K562 (cell line): ENCODE measurements around the gene PLCB4. TPM values are rescaled to one million over a fixed set of nuclear protein-coding genes. Genes with fewer than 3 reads are reported as not detected.
A peak's percentile ranks its signal among the peaks of the same experiment; 100 is the strongest.

Experiments
- CREB3 ChIP-seq: fragments of 450-650 bp; conservative IDR thresholded peaks from 2 replicates; pipeline ENCODE4 v1.6.1; 2016; ENCODE audit warnings: missing genetic modification characterization, low read depth, mild to moderate bottlenecking, missing compliant biosample characterization, moderate library complexity
- CUX1 ChIP-seq: fragments of 200-800 bp; sonication (Bioruptor generic); IDR thresholded peaks from 2 replicates; pipeline ENCODE4 v1.6.1; 2016; ENCODE audit warnings: missing genetic modification characterization, missing compliant biosample characterization
- IFI16 ChIP-seq: fragments of 250-450 bp; sonication (Bioruptor Pico); IDR thresholded peaks from 2 replicates; pipeline ENCODE4 v2.1.2; 2022; ENCODE audit warnings: mild to moderate bottlenecking, inconsistent platforms
- MNT ChIP-seq, 2 experiments: fragments of 450-650 bp; conservative IDR thresholded peaks; 2 replicates each; pipeline ENCODE4 v1.6.1; 2017; ENCODE audit warnings: mild to moderate bottlenecking in 2 of 2, moderate library complexity in 2 of 2
- MTF1 ChIP-seq: fragments of 250-450 bp; sonication (Bioruptor Pico); IDR thresholded peaks from 2 replicates; pipeline ENCODE4 v1.9.0; 2021; ENCODE audit warnings: moderate library complexity, mild to moderate bottlenecking, inconsistent platforms, borderline replicate concordance
- RBM14 ChIP-seq: fragments of 200-400 bp; formaldehyde crosslinking; IDR thresholded peaks from 2 replicates; pipeline ENCODE4 v1.6.1; 2018; ENCODE audit warnings: low read depth, mild to moderate bottlenecking, low read length, moderate library complexity, borderline replicate concordance; ENCODE audit not compliant: insufficient read depth
- TCF15 ChIP-seq: fragments of 250-450 bp; sonication (Bioruptor Pico); IDR thresholded peaks from 2 replicates; pipeline ENCODE4 v1.8.0; 2022; ENCODE audit warnings: moderate library complexity, mild to moderate bottlenecking, inconsistent platforms
- USF1 ChIP-seq: sonication (generic); formaldehyde crosslinking; IDR thresholded peaks from 2 replicates; pipeline ENCODE4 v1.9.0; 2022; ENCODE audit warnings: mild to moderate bottlenecking, missing genetic modification reagents
- ZNF311 ChIP-seq: fragments of 250-450 bp; sonication (Bioruptor Pico); IDR thresholded peaks from 2 replicates; pipeline ENCODE4 v1.4.0; 2020; ENCODE audit warnings: mild to moderate bottlenecking, moderate library complexity
- ZNF449 ChIP-seq: fragments of 250-450 bp; sonication (Bioruptor Pico); IDR thresholded peaks from 2 replicates; pipeline ENCODE4 v1.8.0; 2022; ENCODE audit warnings: moderate library complexity, mild to moderate bottlenecking, inconsistent platforms
- polyA plus RNA-seq, 8 experiments: library from polyadenylated mRNA; depleted of rRNA in 4 of 8; stranded (reverse) in 5 of 8; unstranded in 3 of 8; fragments of >200 nt; fragmentation: Nextera tagmentation in 2 of 8; fragmentation: Illumina TruSeq in 1 of 8; extraction: Ambion mirVana in 2 of 8; extraction: Trizol in 1 of 8; gene quantifications; 2 replicates each; pipeline versions ENCODE4 v1.2.1 to v1.2.3, GENCODE V29; 2011 to 2014; ENCODE audit warnings: inconsistent platforms in 1 of 8, missing spikeins in 1 of 8
- total RNA-seq, 7 experiments: library from RNA; depleted of rRNA in 6 of 7; stranded (reverse); fragments of >200 nt in 6 of 7; fragmentation: Illumina TruSeq in 2 of 7; extraction: Trizol in 2 of 7; gene quantifications; 2 replicates each; pipeline versions ENCODE4 v1.2.1 to v1.2.3, GENCODE V29; 2011 to 2021; ENCODE audit warnings: low replicate concordance in 1 of 7
- TF ChIP-seq, protein P1 (sequence below): IDR thresholded peaks from 3 replicates; pipeline ENCODE4 v1.6.1; 2011; ENCODE audit warnings: borderline replicate concordance, mild to moderate bottlenecking, moderate library complexity; ENCODE audit not compliant: insufficient read length; ENCODE audit errors: extremely low read depth

PLCB4 gene
- total and polyA plus RNA-seq, 9 of the 15 experiments (the other 6 are each of a cell fraction or from before 2014, with no cell fraction given), result 0.20 to 2.9 (median 0.52) TPM

- TF ChIP-seq TCF15 (CRISPR knock-in tag), result peak; percentile 85; the same call in 1 of the 2 replicates
- TF ChIP-seq, protein P1, sequence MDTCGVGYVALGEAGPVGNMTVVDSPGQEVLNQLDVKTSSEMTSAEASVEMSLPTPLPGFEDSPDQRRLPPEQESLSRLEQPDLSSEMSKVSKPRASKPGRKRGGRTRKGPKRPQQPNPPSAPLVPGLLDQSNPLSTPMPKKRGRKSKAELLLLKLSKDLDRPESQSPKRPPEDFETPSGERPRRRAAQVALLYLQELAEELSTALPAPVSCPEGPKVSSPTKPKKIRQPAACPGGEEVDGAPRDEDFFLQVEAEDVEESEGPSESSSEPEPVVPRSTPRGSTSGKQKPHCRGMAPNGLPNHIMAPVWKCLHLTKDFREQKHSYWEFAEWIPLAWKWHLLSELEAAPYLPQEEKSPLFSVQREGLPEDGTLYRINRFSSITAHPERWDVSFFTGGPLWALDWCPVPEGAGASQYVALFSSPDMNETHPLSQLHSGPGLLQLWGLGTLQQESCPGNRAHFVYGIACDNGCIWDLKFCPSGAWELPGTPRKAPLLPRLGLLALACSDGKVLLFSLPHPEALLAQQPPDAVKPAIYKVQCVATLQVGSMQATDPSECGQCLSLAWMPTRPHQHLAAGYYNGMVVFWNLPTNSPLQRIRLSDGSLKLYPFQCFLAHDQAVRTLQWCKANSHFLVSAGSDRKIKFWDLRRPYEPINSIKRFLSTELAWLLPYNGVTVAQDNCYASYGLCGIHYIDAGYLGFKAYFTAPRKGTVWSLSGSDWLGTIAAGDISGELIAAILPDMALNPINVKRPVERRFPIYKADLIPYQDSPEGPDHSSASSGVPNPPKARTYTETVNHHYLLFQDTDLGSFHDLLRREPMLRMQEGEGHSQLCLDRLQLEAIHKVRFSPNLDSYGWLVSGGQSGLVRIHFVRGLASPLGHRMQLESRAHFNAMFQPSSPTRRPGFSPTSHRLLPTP, result no peak
- TF ChIP-seq IFI16 (CRISPR knock-in tag), result peak; percentile 57; the same call in 1 of the 2 replicates
- TF ChIP-seq USF1, result no peak
- peak; percentile 83; the same call in 1 of the 2 replicates for TF ChIP-seq MTF1 (CRISPR knock-in tag)
- no peak for TF ChIP-seq MNT (conservative IDR thresholded peaks at IDR 0.05)
- peak; percentile 91 for TF ChIP-seq ZNF311 (CRISPR knock-in tag)
- peak; percentile 90 for TF ChIP-seq CUX1 (CRISPR knock-in tag)
- TF ChIP-seq ZNF449, result peak; percentile 81; the same call in 1 of the 2 replicates
- TF ChIP-seq CREB3 (tag), result peak; percentile 95
- TF ChIP-seq RBM14, result no peak
These were observed 43.2 kb upstream of the PLCB4 start (continued) for GRCh38 chr20:9025643-9026042.
